SK-N-MC (cell line): ENCODE data around the gene CLECL1.

ENCODE experiments used
- EZH2 ChIP-seq: fragments of 200-600 bp; sonication (generic); IDR thresholded peaks from one replicate; pipeline ENCODE4 v1.6.1; 2017; ENCODE audit warnings: antibody characterized with exemption
- FOXP2 ChIP-seq: optimal IDR thresholded peaks from 2 replicates; pipeline ENCODE3; 2011; ENCODE audit warnings: mild to moderate bottlenecking, moderate library complexity; ENCODE audit not compliant: insufficient read depth; ENCODE audit errors: extremely low read length, control extremely low read depth
- POLR2AphosphoS5 ChIP-seq: IDR thresholded peaks from 2 replicates; pipeline ENCODE4 v1.6.1; 2012; ENCODE audit warnings: mild to moderate bottlenecking, low read depth, low read length, borderline replicate concordance

- TF ChIP-seq POLR2AphosphoS5 (no peak), EZH2 (no peak), FOXP2 (no peak)
Observed at GRCh38 chr12:9763025-9763424, 30.1 kb upstream of the CLECL1 start.
